ENCODE measurements around the gene FCRLA. TPM values are rescaled to one million over a fixed set of nuclear protein-coding genes. Genes with fewer than 3 reads are reported as not detected.

Gene FCRLA
- total RNA-seq, 3 donors from 2014 or later, result 0.41 to 0.49 TPM; not detected in 1

DNA sequence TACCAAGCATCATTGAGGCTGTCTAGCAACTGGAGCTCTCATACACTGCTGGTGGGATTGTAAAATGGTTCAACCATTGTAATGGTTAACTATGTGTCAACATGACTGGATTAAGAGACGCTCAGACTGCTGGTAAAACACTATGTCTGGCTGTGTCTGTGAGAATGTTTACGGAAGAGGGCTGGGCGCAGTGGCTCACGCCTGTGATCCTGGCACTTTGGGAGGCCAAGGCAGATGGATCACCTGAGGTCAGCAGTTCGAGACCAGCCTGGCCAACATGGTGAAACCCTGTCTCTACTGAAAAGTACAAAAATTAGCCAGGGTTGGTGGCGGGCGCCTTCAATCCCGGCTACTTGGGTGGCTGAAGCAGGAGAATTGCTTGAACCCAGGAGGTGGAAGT lies 4.8 kb upstream of the FCRLA start:
- H3K4me3 ChIP-seq, result no peak overlapping the region
- no peaks in the 10 kb centered on the region for H3K9me3 ChIP-seq
- TF ChIP-seq, protein P1, sequence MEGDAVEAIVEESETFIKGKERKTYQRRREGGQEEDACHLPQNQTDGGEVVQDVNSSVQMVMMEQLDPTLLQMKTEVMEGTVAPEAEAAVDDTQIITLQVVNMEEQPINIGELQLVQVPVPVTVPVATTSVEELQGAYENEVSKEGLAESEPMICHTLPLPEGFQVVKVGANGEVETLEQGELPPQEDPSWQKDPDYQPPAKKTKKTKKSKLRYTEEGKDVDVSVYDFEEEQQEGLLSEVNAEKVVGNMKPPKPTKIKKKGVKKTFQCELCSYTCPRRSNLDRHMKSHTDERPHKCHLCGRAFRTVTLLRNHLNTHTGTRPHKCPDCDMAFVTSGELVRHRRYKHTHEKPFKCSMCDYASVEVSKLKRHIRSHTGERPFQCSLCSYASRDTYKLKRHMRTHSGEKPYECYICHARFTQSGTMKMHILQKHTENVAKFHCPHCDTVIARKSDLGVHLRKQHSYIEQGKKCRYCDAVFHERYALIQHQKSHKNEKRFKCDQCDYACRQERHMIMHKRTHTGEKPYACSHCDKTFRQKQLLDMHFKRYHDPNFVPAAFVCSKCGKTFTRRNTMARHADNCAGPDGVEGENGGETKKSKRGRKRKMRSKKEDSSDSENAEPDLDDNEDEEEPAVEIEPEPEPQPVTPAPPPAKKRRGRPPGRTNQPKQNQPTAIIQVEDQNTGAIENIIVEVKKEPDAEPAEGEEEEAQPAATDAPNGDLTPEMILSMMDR (IDR thresholded peaks at IDR 0.05), result no peak
- ATAC-seq (peak; percentile 97), DNase-seq (peak; percentile 58 to 74 (median 63))
- no peaks in the 10 kb centered on the region for H3K36me3 ChIP-seq (ENCODE audit: low read depth)
- H3K4me1 ChIP-seq (ENCODE audit: low read depth), result no peaks in the 10 kb centered on the region
- intact Hi-C loops (cut with DNase I, micrococcal nuclease), result no loop called here

DNA sequence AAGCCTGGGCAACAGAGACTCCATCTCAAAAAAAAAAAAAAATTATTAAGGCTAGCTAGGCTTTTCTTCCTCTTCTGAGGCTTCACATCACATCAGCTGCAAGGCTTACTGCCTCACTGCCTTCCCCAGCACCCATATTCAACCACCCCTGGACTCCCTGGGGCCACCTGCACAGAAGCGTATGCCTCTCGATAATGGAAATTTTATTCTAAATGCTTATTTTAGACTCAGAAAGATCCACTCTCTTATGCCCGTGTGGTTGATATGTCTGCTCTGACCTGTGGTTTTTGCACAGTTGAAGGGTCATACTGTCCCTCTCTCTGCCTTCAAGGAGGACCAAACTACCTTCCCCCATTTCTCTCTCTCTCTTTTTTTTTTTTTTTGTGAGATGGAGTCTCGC lies 1.5 kb upstream of the FCRLA start:
- DNase-seq (peak in 1 of 3 donors; percentile 48), ATAC-seq (peak; percentile 52)
- no peaks in the 10 kb centered on the region for H3K9me3 ChIP-seq
- H3K4me3 ChIP-seq, result no peak overlapping the region
- H3K4me1 ChIP-seq (ENCODE audit: low read depth), result no peaks in the 10 kb centered on the region
- intact Hi-C loops (cut with DNase I, micrococcal nuclease), result no loop called here
- TF ChIP-seq, protein P1 (IDR thresholded peaks at IDR 0.05), result no peak
- H3K36me3 ChIP-seq (ENCODE audit: low read depth), result no peaks in the 10 kb centered on the region

DNA sequence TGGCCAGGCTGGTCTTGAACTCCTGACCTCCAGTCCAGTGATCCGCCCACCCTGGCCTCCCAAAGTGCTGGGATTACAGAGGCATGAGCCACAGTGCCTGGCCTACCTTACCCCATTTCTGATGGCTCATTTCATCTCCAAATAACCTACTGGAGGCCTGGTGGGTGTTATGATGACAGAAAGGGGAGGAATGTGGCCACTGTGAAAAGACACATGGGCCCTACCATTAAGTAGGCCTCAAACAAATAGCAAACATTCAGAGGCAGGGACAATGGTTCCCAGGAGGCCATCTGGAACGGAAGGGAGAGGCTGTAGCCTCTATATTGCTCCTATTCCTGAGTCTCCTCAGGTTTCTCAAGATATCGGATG lies 932 bp upstream of the FCRLA start:
- ATAC-seq, result no peak
- H3K4me1 ChIP-seq (ENCODE audit: low read depth), result no peaks in the 10 kb centered on the region

DNA sequence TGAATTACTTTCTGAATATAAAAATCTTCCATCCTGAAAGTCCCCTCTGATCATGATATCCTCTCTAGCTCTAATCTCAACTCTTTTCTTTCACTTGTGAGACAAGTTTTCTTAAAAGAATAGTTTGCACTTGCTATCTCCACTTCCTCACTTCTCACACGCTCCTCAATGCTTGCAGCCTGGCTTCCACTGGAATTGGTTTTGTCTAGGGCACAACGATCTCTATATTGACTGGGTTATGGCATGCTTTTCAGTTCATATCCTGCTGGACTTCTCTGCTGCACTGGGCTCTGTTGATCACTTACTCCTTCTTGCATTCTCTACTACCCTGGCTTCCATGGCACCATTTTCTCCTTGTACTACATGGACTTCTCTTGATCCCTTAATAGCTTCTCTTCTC lies 474 bp downstream of the FCRLA start:
- no peaks in the 10 kb centered on the region for H3K4me1 ChIP-seq (ENCODE audit: low read depth)
- H3K9me3 ChIP-seq, result no peaks in the 10 kb centered on the region
- TF ChIP-seq, protein P1 (IDR thresholded peaks at IDR 0.05), result no peak
- H3K36me3 ChIP-seq (ENCODE audit: low read depth), result no peaks in the 10 kb centered on the region
- DNase-seq (no peak), ATAC-seq (no peak)
- intact Hi-C loops (cut with DNase I, micrococcal nuclease), result no loop called here
- no peak overlapping the region for H3K4me3 ChIP-seq

More for the DNA sequence above, 932 bp upstream of the FCRLA start:
- no peaks in the 10 kb centered on the region for H3K9me3 ChIP-seq
- no peak overlapping the region for H3K4me3 ChIP-seq
- intact Hi-C loops (cut with DNase I, micrococcal nuclease), result no loop called here
- no peak for DNase-seq
- no peaks in the 10 kb centered on the region for H3K36me3 ChIP-seq (ENCODE audit: low read depth)
- TF ChIP-seq, protein P1 (IDR thresholded peaks at IDR 0.05), result no peak

DNA sequence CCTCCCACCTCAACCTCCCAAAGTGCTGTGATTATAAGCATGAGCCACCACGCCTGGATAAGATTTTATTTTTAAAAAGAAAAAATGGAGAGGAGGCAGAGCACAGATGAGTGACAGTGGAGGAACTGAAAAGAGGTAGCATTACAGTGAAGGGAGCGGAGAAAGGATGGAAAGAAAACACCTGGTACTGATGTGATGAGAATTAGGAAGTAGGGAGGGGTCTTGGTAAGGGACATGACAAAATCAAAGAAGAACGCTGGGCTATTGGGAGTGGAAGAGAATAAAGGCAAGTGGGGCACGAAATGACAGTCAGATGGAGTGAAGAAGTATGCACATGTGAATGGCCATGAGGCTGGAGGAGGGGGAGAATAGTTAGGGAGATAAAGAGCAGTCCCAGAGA lies 2.3 kb downstream of the FCRLA start:
- H3K4me1 ChIP-seq (ENCODE audit: low read depth), result no peaks in the 10 kb centered on the region
- intact Hi-C loops (cut with DNase I, micrococcal nuclease), result no loop called here
- ATAC-seq (no peak), DNase-seq (no peak)
- H3K9me3 ChIP-seq, result no peaks in the 10 kb centered on the region
- H3K36me3 ChIP-seq (ENCODE audit: low read depth), result no peaks in the 10 kb centered on the region
- no peak overlapping the region for H3K4me3 ChIP-seq
- TF ChIP-seq, protein P1 (IDR thresholded peaks at IDR 0.05), result no peak

DNA sequence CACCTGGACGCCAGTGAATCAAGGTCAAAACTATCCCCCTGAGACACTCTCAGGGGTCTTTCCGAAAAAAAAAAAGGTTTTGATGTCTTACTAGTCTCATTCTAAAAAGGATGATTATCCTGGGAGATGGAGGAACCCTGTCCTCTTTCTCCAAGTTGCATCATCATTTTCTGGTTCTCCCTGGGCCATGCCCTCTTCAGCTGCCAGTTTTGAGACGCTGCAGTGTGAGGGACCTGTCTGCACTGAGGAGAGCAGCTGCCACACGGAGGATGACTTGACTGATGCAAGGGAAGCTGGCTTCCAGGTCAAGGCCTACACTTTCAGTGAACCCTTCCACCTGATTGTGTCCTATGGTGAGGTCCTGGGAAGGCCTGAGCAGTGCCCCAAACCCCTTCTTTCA lies 3.5 kb downstream of the FCRLA start:
- intact Hi-C loops (cut with DNase I, micrococcal nuclease), result no loop called here
- TF ChIP-seq, protein P1 (IDR thresholded peaks at IDR 0.05), result no peak
- DNase-seq, result no peak

More for the DNA sequence above, 3.5 kb downstream of the FCRLA start:
- no peak for ATAC-seq
- Histone ChIP-seq H3K4me1 (ENCODE audit: low read depth) (no peaks in the 10 kb centered on the region), H3K4me3 (no peak overlapping the region), H3K36me3 (ENCODE audit: low read depth) (no peaks in the 10 kb centered on the region), H3K9me3 (no peaks in the 10 kb centered on the region)

All from mucosa of descending colon (tissue), 3 donors.